ENCODE data around the gene PAX6.

DNA sequence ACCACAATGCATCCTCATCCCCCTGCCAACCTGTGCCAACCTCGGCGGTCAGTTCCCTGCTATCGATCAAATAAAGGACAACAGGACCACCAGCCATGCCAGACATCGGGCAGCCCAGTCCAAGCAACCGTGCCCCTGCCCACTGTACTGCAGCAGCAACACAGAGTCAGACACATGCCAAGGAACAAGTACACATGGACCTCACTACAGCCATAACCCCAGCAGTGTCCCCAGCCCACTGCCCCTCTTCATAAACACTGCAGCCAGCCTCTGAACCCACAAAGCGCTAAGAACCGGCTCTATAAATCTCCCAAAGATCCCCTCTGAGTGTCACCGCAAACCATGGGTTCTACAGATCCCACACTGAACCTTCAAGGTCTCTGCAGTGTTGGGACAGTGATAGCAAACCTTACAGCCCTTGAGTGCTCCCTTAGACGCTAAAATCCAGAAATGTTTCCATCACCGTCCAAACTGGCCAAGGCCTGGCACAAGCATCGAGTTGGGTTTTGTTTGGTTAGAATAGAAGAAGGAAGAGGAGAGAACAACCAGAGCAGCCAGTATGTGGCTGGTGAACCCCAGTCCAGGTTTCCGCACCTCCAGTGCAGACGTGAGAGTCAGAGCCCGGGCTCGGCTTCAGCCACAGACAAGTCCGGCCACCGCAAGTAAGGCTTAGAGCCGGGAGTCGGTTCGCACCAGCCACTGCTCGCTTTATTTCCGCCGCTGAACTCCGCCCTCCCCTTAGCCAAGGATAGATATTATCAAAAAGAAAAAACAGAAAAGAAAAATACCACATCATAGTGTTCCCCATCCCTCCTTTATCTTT is 7.9 kb downstream of the PAX6 start:
- no peak for TF ChIP-seq CTCF (conservative IDR thresholded peaks at IDR 0.05; ENCODE audit: low read depth, low read length)
- no peak for TF ChIP-seq POLR2A (IDR thresholded peaks at IDR 0.05; ENCODE audit: low read depth, low read length)
- TF ChIP-seq CHD1 (IDR thresholded peaks at IDR 0.05; ENCODE audit: low read depth, low read length) = no peak
- no peak for TF ChIP-seq RAD21 (IDR thresholded peaks at IDR 0.05; ENCODE audit: low read length)
- no peak for TF ChIP-seq RFX5 (IDR thresholded peaks at IDR 0.05; ENCODE audit: low read depth, low read length)
- TF ChIP-seq, protein P1, sequence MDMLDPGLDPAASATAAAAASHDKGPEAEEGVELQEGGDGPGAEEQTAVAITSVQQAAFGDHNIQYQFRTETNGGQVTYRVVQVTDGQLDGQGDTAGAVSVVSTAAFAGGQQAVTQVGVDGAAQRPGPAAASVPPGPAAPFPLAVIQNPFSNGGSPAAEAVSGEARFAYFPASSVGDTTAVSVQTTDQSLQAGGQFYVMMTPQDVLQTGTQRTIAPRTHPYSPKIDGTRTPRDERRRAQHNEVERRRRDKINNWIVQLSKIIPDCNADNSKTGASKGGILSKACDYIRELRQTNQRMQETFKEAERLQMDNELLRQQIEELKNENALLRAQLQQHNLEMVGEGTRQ (IDR thresholded peaks at IDR 0.05; ENCODE audit: low read depth, low read length) = no peak
- no peak for TF ChIP-seq MAFK (IDR thresholded peaks at IDR 0.05; ENCODE audit: low read depth, low read length)
- no peak for TF ChIP-seq SMC3 (IDR thresholded peaks at IDR 0.05; ENCODE audit: low read depth, low read length)
- TF ChIP-seq, protein P2, sequence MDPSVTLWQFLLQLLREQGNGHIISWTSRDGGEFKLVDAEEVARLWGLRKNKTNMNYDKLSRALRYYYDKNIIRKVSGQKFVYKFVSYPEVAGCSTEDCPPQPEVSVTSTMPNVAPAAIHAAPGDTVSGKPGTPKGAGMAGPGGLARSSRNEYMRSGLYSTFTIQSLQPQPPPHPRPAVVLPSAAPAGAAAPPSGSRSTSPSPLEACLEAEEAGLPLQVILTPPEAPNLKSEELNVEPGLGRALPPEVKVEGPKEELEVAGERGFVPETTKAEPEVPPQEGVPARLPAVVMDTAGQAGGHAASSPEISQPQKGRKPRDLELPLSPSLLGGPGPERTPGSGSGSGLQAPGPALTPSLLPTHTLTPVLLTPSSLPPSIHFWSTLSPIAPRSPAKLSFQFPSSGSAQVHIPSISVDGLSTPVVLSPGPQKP (IDR thresholded peaks at IDR 0.05; ENCODE audit: borderline replicate concordance, low read depth, low read length) = no peak
- TF ChIP-seq MXI1 (IDR thresholded peaks at IDR 0.05; ENCODE audit: borderline replicate concordance, low read depth, low read length) = no peak
- no peak for TF ChIP-seq CEBPB (IDR thresholded peaks at IDR 0.05; ENCODE audit: low read depth, low read length)
- TF ChIP-seq BHLHE40 (IDR thresholded peaks at IDR 0.05; ENCODE audit: low read depth, low read length) = no peak
- TF ChIP-seq RCOR1 (IDR thresholded peaks at IDR 0.05; ENCODE audit: insufficient replicate concordance, low read length) = no peak

Data from IMR-90 (cell line).